Sigmoid colon (tissue), 7 donors: ENCODE measurements around the gene CDKN2D. TPM values are rescaled to one million over a fixed set of nuclear protein-coding genes. Genes with fewer than 3 reads are reported as not detected.

Source experiments
- DNase-seq: peaks from one replicate; pipeline ENCODE4 v3.0.0-alpha.2; 2019
- H3K27ac ChIP-seq, 4 donors: fragments of 200-600 bp; sonication (generic); one replicate each; pipeline ENCODE4 v1.5.1; 2016 to 2019; ENCODE audit warnings: mild to moderate bottlenecking in 1 of 4
- H3K27me3 ChIP-seq, 3 donors: fragments of 200-600 bp; sonication (generic); one replicate each; pipeline ENCODE4 v1.5.1; 2019; ENCODE audit warnings: mild to moderate bottlenecking in 1 of 3
- H3K36me3 ChIP-seq, 4 donors: fragments of 200-600 bp; sonication (generic); one replicate each; pipeline ENCODE4 v1.5.1; 2016 to 2019
- H3K4me1 ChIP-seq, 4 donors: fragments of 200-600 bp; sonication (generic); one replicate each; pipeline ENCODE4 v1.5.1; 2017 to 2019
- H3K4me3 ChIP-seq, 4 donors: fragments of 200-600 bp; sonication (generic); one replicate each; pipeline ENCODE4 v1.5.1; 2017 to 2019; ENCODE audit warnings: mild to moderate bottlenecking in 2 of 4, moderate library complexity in 1 of 4
- H3K9me3 ChIP-seq, 4 donors: fragments of 200-600 bp in 3 of 4; sonication (generic) in 3 of 4; one replicate each; pipeline versions ENCODE4 v1.5.1 to v1.6.1; 2013 to 2019
- CTCF ChIP-seq, 4 experiments: fragments of 450-650 bp in 3 of 4; fragments of 200-600 bp in 1 of 4; IDR thresholded peaks; one replicate each; pipeline ENCODE4 v1.5.1; 2016 to 2019; ENCODE audit warnings: antibody characterized with exemption in 4 of 4, mild to moderate bottlenecking in 3 of 4, moderate library complexity in 2 of 4
- EP300 ChIP-seq, 4 donors: sonication (generic); formaldehyde crosslinking; IDR thresholded peaks; one replicate each; pipeline ENCODE4 v1.6.1; 2017; ENCODE audit warnings: antibody characterized with exemption in 4 of 4
- POLR2A ChIP-seq, 2 donors: fragments of 450-650 bp; IDR thresholded peaks; one replicate each; pipeline ENCODE4 v1.6.1; 2016; ENCODE audit warnings: antibody characterized with exemption in 2 of 2, mild to moderate bottlenecking in 2 of 2, moderate library complexity in 2 of 2
- POLR2AphosphoS5 ChIP-seq, 4 donors: sonication (generic); formaldehyde crosslinking; IDR thresholded peaks; one replicate each; pipeline ENCODE4 v1.6.1; 2017; ENCODE audit warnings: antibody characterized with exemption in 4 of 4
- WGBS, 2 donors: extraction: QIAGEN DNeasy Blood & Tissue Kit; methylation state at CpG; one replicate each; pipeline ENCODE4 v1.1.7; 2013; 5-methylcytosine and 5-hydroxymethylcytosine counted together
- intact Hi-C: fragments of 100-400 bp; cut with DNase I; formaldehyde crosslinking; loops from one replicate; pipeline ENCODE4 v1.15.1; 2023
- polyA plus RNA-seq, 3 donors: library from polyadenylated mRNA; stranded (reverse); fragments of 200-250 nt; gene quantifications; one replicate each; pipeline ENCODE4 v1.2.3, GENCODE V29; 2013
- total RNA-seq, 4 donors: library from RNA; depleted of rRNA; stranded (reverse); fragments of >200 nt; gene quantifications; one replicate each; pipeline ENCODE4 v1.1.0, GENCODE V29; 2016
- donor health status: healthy with polysubstance abuse.
- donor health status: Bipolar disorder and iron deficiency.
- donor health status: healthy.

CDKN2D gene
- total and polyA plus RNA-seq, 7 donors = 7.5 to 28.2 (median 14.9) TPM

- intact Hi-C loops = no loop called here
- DNase-seq = no peak
- H3K27ac ChIP-seq = peak overlapping the region in 3 of 4 donors; percentile 8 to 48 (median 28)
- H3K9me3 ChIP-seq = no peaks in the 10 kb centered on the region
- H3K27me3 ChIP-seq = peaks cover 0 to 19% (median 11%) of the 10 kb centered on the region in 3 donors
- H3K4me1 ChIP-seq = peaks cover 0 to 11% (median 5%) of the 10 kb centered on the region in 4 donors
- 93 to 95% methylated on average over 7 of the region's 7 CpGs for WGBS, 2 donors
- TF ChIP-seq CTCF (IDR thresholded peaks at IDR 0.05) = no peak
- TF ChIP-seq POLR2AphosphoS5 (IDR thresholded peaks at IDR 0.05) = no peak
- no peak for TF ChIP-seq EP300 (IDR thresholded peaks at IDR 0.05)
- H3K4me3 ChIP-seq = no peak overlapping the region
- H3K36me3 ChIP-seq = no peaks in the 10 kb centered on the region
Measured at GRCh38 chr19:10593148-10593547, 24.4 kb upstream of the CDKN2D start.

GRCh38 chr19:10587839-10588150 lies 19.0 kb upstream of the CDKN2D start:
- intact Hi-C loops = no loop called here
- WGBS, 2 donors = 95 to 96% methylated on average over 2 of the region's 2 CpGs
- TF ChIP-seq EP300 (IDR thresholded peaks at IDR 0.05) (no peak), POLR2AphosphoS5 (IDR thresholded peaks at IDR 0.05) (no peak), POLR2A (IDR thresholded peaks at IDR 0.05) (no peak), CTCF (IDR thresholded peaks at IDR 0.05) (no peak)
- H3K36me3 ChIP-seq = no peaks in the 10 kb centered on the region
- no peak overlapping the region for H3K4me3 ChIP-seq
- no peaks in the 10 kb centered on the region for H3K4me1 ChIP-seq
- DNase-seq = no peak
- no peak overlapping the region for H3K27ac ChIP-seq
- H3K9me3 ChIP-seq = no peaks in the 10 kb centered on the region
- H3K27me3 ChIP-seq = peaks cover 0 to 37% (median 28%) of the 10 kb centered on the region in 3 donors

DNA sequence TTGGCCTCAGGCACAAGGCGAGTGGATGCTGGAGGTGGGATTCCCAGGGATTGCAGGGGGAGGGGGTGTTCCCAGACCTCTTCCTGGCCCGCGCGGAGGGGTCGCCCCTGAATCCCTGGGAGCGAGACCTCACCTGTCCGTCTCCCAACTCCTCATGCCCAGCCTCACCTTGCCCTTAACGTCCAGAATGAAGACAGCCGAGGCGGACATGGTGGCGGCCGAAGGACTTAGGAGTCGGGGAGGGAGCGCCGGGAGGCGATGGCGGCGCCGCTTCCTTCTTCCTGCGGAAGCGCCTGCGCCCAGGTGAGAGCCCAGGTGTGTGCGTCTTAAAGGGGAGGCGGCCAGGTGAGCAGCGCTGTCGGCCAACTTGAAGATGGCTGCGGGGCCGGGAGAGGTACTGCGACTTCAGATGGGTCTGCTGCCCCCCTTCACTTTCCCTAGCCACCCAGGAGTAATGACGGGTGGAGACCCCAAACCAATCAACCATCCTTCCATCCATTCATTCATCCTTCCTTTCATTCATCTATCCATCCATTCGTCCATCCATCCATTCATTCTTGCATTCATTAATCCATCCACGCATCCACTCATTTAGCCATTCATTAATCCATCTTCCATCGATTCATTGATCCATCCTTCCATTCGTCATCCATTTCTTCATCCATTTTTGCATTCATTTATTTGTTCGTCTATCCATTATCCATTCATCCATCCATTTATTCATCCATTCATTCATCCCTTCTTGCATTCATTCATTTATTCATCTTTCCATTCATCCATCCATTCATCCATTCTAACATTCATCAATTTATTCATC lies 18.5 kb upstream of the CDKN2D start, which contains the start of gene AP1M2:
Gene AP1M2, minus strand, starts transcription at position 291 of the 817 bp plus-strand sequence. Its CDS starts 81 bp downstream, at position 210.
- no peak for TF ChIP-seq CTCF (IDR thresholded peaks at IDR 0.05)
- no peak for TF ChIP-seq POLR2AphosphoS5 (IDR thresholded peaks at IDR 0.05)
- no peak for TF ChIP-seq POLR2A (IDR thresholded peaks at IDR 0.05)
- TF ChIP-seq EP300 (IDR thresholded peaks at IDR 0.05) = no peak
- Histone ChIP-seq H3K4me1 (no peaks in the 10 kb centered on the region), H3K27ac (no peak within 1 kb of the TSS), H3K36me3 (no peaks in the 10 kb centered on the region), H3K9me3 (no peaks in the 10 kb centered on the region), H3K4me3 (peak within 1 kb of the TSS in 1 of 4 donors; percentile 7), H3K27me3 (peaks cover 0 to 37% (median 28%) of the 10 kb centered on the region in 3 donors)
- intact Hi-C loops = no loop called here
- DNase-seq = no peak
- 14 to 28% methylated on average over 35 of the region's 35 CpGs for WGBS, 2 donors

GRCh38 chr19:10586396-10586795 lies 17.6 kb upstream of the CDKN2D start:
- 32 to 78% methylated on average over 6 of the region's 6 CpGs for WGBS, 2 donors
- Histone ChIP-seq H3K27ac (no peak overlapping the region), H3K4me3 (no peak overlapping the region), H3K36me3 (no peaks in the 10 kb centered on the region), H3K9me3 (no peaks in the 10 kb centered on the region), H3K4me1 (peaks cover 0 to 3% (median under 1%) of the 10 kb centered on the region in 4 donors), H3K27me3 (peaks cover 0 to 37% (median 28%) of the 10 kb centered on the region in 3 donors)
- intact Hi-C loops = no loop called here
- DNase-seq = no peak
- TF ChIP-seq POLR2A (IDR thresholded peaks at IDR 0.05) (no peak), POLR2AphosphoS5 (IDR thresholded peaks at IDR 0.05) (no peak), CTCF (IDR thresholded peaks at IDR 0.05) (no peak), EP300 (IDR thresholded peaks at IDR 0.05) (no peak)
